Coronary artery (tissue), 2 donors: Measurements from ENCODE around the gene CFB.
"Not testable (repeated sequence)": the region's sequence is repeated elsewhere in the genome, so short reads cannot be mapped to it uniquely, and the experiment has no call there.

Experiments
- DNase-seq: peaks from one replicate; pipeline ENCODE4 v3.0.0-alpha.2; 2017; ENCODE audit warnings: low spot score
- H3K27ac ChIP-seq, 2 donors: fragments of 200-600 bp; sonication (generic); one replicate each; pipeline ENCODE4 v1.5.1; 2016 to 2019
- H3K4me3 ChIP-seq: fragments of 200-600 bp; sonication (generic); 2 replicates; pipeline ENCODE4 v1.5.1; 2016; ENCODE audit warnings: mild to moderate bottlenecking, moderate library complexity
- TF ChIP-seq, protein P1 (sequence below): fragments of 200-600 bp; sonication (generic); IDR thresholded peaks from one replicate; pipeline ENCODE4 v1.5.1; 2019; ENCODE audit warnings: antibody characterized with exemption

Gene CFB

DNA sequence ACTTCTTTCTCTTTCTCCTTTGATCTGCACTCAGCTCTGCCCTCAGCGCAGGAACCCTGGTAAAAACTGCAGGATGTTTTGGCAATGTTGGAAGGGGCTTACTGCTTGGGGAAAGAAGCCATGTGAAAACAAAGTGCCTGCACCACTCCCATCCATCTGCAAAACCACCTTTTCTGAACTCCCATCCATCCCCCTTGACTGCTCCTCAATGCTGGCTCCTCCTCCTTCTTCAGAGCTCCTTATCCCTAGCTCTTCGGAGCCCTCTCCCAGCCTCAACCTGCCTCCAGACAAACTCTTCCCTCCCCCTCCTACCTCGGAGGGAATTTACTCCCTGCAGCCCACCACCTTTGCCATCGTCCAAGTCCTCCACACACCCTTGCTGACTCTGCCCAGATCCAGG, 39.8 kb upstream of the CFB start:
- no peak overlapping the region for H3K4me3 ChIP-seq
- TF ChIP-seq, protein P1, sequence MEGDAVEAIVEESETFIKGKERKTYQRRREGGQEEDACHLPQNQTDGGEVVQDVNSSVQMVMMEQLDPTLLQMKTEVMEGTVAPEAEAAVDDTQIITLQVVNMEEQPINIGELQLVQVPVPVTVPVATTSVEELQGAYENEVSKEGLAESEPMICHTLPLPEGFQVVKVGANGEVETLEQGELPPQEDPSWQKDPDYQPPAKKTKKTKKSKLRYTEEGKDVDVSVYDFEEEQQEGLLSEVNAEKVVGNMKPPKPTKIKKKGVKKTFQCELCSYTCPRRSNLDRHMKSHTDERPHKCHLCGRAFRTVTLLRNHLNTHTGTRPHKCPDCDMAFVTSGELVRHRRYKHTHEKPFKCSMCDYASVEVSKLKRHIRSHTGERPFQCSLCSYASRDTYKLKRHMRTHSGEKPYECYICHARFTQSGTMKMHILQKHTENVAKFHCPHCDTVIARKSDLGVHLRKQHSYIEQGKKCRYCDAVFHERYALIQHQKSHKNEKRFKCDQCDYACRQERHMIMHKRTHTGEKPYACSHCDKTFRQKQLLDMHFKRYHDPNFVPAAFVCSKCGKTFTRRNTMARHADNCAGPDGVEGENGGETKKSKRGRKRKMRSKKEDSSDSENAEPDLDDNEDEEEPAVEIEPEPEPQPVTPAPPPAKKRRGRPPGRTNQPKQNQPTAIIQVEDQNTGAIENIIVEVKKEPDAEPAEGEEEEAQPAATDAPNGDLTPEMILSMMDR = no peak
- no peak overlapping the region for H3K27ac ChIP-seq
- DNase-seq = no peak

DNA sequence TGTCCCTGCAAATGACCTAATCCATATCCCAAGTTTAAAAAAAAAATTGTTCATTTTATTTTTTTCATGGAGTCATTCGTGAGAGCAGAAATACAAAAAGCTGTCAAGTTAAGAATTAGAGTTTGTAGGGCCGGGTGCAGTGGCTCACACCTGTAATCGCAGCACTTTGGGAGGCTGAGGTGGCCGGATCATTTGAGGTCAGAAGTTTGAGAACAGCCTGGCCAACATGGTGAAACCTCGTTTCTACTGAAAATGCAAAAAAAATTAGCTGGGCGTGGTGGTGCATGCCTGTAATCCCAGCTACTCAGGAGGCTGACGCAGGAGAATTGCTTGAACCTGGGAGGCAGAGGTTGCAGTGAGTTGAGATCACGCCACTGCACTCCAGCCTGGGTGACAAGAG, 39.2 kb upstream of the CFB start:
- DNase-seq, H3K27ac ChIP-seq, H3K4me3 ChIP-seq: not testable (repeated sequence)

DNA sequence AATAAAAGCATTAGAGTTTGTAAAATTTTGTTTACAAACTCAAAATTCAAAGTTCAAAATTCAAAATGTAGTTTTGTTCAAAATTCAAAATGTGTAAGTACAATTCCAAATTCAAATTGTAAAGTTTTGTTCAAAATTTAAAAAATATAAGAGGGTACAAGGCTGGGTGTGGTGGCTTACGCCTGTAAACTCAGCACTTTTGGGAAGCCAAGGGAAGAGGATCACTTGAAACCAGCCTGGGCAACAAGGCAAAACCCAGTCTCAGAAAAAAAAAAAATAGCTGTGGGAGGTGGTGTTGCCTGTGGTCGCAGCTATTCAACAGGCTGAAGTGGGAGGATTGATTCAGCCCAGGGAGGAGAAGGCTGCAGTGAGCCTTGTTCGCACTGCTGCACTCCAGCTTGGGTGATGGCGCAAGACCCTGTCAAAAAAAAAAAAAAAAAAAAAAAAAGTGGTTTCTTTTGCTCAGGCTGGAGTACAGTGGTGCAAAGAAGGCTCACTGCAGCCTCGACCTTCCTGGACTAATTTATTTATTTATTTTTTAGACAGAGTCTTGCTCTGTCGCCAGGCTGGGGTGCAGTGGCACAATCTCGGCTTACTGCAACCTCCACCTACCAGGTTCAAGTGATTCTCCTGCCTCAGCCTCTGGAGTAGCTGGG, 38.6 kb upstream of the CFB start:
- no peak overlapping the region for H3K27ac ChIP-seq
- no peak overlapping the region for H3K4me3 ChIP-seq
- DNase-seq = no peak
- TF ChIP-seq, protein P1 = no peak

- not testable (repeated sequence) for DNase-seq, H3K27ac ChIP-seq
Observed at GRCh38 chr6:31908255-31908654, 37.6 kb upstream of the CFB start.

DNA sequence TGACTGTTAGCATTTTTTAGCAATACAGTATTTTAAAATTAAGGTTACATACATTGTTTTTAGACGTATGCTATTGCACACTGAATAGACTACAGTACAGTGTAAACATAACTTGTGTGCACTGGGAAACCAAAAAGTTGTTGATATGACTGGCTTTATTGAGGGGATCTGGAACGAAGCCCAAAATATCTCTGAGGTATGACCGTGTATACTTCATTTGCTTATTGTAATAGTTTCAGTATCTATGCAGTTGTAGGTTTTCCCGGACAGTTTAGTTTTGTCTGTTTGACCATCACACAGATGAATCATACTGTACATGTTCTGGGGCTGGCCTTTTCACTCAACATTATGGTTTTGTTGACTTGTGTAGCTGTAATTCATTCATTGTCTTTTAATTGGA, 37.1 kb upstream of the CFB start:
- Histone ChIP-seq H3K27ac (no peak overlapping the region), H3K4me3 (no peak overlapping the region)
- DNase-seq = no peak
- TF ChIP-seq, protein P1 = no peak

More at GRCh38 chr6:31908255-31908654, 37.6 kb upstream of the CFB start:
- H3K4me3 ChIP-seq = not testable (repeated sequence)

DNA sequence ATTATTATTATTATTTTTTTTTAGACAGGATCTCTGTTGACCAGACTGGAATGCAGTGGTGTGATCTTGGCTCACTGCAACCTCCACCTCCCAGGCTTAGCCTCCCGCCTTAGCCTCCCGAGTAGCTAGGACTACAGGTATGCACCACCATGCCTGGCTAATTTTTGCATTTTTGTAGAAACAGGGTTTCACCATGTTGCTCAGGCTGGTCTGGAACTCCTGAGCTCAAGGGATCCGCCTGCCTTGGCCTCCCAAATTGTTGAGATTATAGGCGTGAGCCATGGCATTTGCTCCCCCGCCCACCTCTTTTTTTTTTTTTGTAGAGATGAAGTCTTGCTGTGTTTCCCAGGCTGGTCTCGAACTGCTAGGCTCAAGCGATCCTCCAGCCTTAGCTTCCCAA, 36.6 kb upstream of the CFB start:
- H3K4me3 ChIP-seq, H3K27ac ChIP-seq, DNase-seq: not testable (repeated sequence)

GRCh38 chr6:31911826-31912585, 33.9 kb upstream of the CFB start:
- TF ChIP-seq, protein P1 = no peak
- DNase-seq = no peak
- H3K4me3 ChIP-seq = no peak overlapping the region
- H3K27ac ChIP-seq = no peak overlapping the region

DNA sequence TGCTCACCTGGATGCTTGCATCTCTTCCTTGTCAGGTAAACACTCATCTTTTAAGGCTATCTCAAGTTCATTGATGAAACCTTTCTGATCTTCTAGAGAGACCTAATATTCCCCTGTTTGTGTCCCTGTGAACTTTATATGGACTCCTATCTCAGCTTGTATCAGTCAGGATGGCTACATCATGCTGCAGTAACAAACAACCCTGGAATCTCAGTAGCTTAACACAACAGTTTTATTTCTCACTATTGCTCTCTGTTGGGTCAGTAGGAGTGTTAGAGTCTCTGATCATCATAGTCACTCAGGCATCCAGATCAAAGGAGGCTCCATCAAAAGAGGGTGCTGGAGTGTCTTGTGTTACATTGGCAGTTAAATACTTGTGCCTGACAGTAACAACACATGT, 30.5 kb upstream of the CFB start:
- TF ChIP-seq, protein P1 = no peak

More for the DNA sequence above, 30.5 kb upstream of the CFB start:
- Histone ChIP-seq H3K27ac (no peak overlapping the region), H3K4me3 (no peak overlapping the region)
- no peak for DNase-seq
